Cardiac fibroblast (primary cell): ENCODE data around the gene CSMD2.

Experiments used
- DNase-seq, 2 donors: peaks; one replicate each; pipeline versions ENCODE4 v3.0.0 to v3.0.0-alpha.2; 2010; ENCODE audit warnings: low read depth in 2 of 2
- H3K4me3 ChIP-seq, 2 donors: replicated peaks in 1 of 2; 1 replicate in 1 of 2; 2 replicates in 1 of 2; pipeline ENCODE4 v1.5.1; 2011; ENCODE audit warnings: low read depth in 2 of 2, low read length in 2 of 2, mild to moderate bottlenecking in 2 of 2, moderate library complexity in 1 of 2
- CTCF ChIP-seq: IDR thresholded peaks from one replicate; pipeline ENCODE4 v1.5.1; 2011; ENCODE audit warnings: low read depth, mild to moderate bottlenecking, low read length, inconsistent platforms

The CSMD2 gene

GRCh38 chr1:34049994-34050393, 115.0 kb downstream of the CSMD2 start:
- H3K4me3 ChIP-seq: no peak overlapping the region
- no peak for TF ChIP-seq CTCF
- DNase-seq: no peak

DNA sequence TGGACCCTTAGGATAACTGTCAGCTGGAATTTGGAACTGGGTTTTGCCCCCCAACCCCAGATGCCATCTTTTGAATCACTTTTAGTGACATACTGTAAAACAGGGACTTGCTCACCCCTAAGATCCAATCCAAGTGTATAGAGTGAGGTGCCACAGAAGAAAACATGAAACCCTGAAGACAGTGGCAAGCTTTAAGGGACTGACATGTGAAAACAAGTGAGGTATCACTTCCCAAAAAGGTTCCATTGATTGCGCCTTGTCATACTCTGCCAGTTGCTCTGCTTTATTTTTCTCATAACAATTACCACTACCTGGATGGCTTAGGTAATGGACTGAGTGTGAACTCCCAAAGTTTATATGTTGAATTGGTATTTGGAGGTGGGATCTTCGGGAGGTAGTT, 115.6 kb downstream of the CSMD2 start:
- no peak overlapping the region for H3K4me3 ChIP-seq
- no peak for DNase-seq
- TF ChIP-seq CTCF: no peak

GRCh38 chr1:34037856-34038255, 127.2 kb downstream of the CSMD2 start:
- DNase-seq: no peak
- TF ChIP-seq CTCF: no peak

GRCh38 chr1:34037109-34037508, 127.9 kb downstream of the CSMD2 start:
- TF ChIP-seq CTCF: no peak
- H3K4me3 ChIP-seq: no peak overlapping the region
- DNase-seq: no peak

More at GRCh38 chr1:34037856-34038255, 127.2 kb downstream of the CSMD2 start:
- H3K4me3 ChIP-seq: no peak overlapping the region

DNA sequence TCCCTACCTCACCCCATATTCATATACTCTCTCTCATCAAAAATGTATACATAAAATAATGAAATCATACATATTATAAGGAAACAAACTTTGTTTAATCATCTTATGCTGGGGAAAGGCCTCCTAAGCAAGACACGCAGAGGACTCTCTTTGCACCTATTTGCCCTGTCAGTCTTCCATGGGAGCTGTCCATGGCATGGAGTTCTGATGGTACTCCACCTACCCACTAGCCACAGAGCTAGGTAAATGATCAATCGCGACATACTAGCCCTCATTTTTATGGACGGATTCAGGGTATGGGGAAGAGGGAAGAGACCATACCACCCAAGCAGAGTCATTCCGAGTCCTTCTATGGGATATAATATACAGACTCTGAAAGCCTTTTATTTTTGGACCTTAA, 131.0 kb downstream of the CSMD2 start:
- no peak for DNase-seq
- H3K4me3 ChIP-seq: no peak overlapping the region
- no peak for TF ChIP-seq CTCF

GRCh38 chr1:34029954-34030353, 135.1 kb downstream of the CSMD2 start:
- DNase-seq: no peak
- no peak overlapping the region for H3K4me3 ChIP-seq
- no peak for TF ChIP-seq CTCF

DNA sequence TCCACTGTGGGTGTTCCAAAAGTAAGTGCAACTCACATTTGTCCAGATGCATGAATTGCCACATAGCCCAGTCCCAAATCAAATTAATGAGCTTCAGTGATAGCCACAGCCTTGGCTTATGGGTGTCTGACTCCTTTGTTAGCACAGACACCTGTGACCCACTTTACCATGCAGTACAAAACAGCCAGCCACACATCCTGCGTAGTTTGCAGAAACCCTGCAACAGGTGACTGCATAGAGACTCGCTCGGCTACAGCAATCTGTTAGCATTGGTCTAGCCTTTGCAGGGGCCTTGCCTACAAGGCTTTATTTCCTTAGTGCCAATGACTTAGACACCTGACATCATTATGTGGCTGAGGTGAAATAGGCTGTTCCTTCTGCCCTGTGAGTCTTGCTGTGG, 135.5 kb downstream of the CSMD2 start:
- TF ChIP-seq CTCF: no peak

More for the DNA sequence above, 135.5 kb downstream of the CSMD2 start:
- H3K4me3 ChIP-seq: no peak overlapping the region
- DNase-seq: no peak
